Ascending aorta (tissue), 2 donors: ENCODE data around the gene CC2D2A. TPM values are rescaled to one million over a fixed set of nuclear protein-coding genes. Genes with fewer than 3 reads are reported as not detected.

Source experiments
- DNase-seq, 2 donors: peaks; one replicate each; pipeline ENCODE4 v3.0.0-alpha.2; 2019; ENCODE audit warnings: low spot score in 2 of 2
- H3K27ac ChIP-seq, 2 donors: fragments of 200-600 bp; sonication (generic); one replicate each; pipeline ENCODE4 v1.5.1; 2016 to 2017; ENCODE audit warnings: mild to moderate bottlenecking in 1 of 2
- H3K27me3 ChIP-seq: fragments of 200-600 bp; sonication (generic); one replicate; pipeline ENCODE4 v1.5.1; 2017
- H3K36me3 ChIP-seq, 2 donors: fragments of 200-600 bp; sonication (generic); one replicate each; pipeline ENCODE4 v1.5.1; 2016
- H3K4me1 ChIP-seq, 2 donors: fragments of 200-600 bp; sonication (generic); one replicate each; pipeline ENCODE4 v1.5.1; 2016 to 2017; ENCODE audit warnings: mild to moderate bottlenecking in 1 of 2
- H3K4me3 ChIP-seq, 2 donors: fragments of 200-600 bp; sonication (generic); one replicate each; pipeline ENCODE4 v1.5.1; 2016 to 2017; ENCODE audit warnings: mild to moderate bottlenecking in 1 of 2
- H3K9me3 ChIP-seq, 2 donors: fragments of 200-600 bp; sonication (generic); one replicate each; pipeline ENCODE4 v1.5.1; 2016
- intact Hi-C: fragments of 100-400 bp; cut with DNase I; formaldehyde crosslinking; loops from one replicate; pipeline ENCODE4 v1.15.1; 2023
- total RNA-seq: library from RNA; depleted of rRNA; stranded (reverse); fragments of >200 nt; gene quantifications from one replicate; pipeline ENCODE4 v1.1.0, GENCODE V29; 2016
- TF ChIP-seq, protein P1 (sequence below), 3 experiments: fragments of 200-600 bp in 2 of 3; fragments of 450-650 bp in 1 of 3; sonication (generic) in 2 of 3; IDR thresholded peaks; one replicate each; pipeline ENCODE4 v1.5.1; 2016 to 2019; ENCODE audit warnings: antibody characterized with exemption in 3 of 3, mild to moderate bottlenecking in 1 of 3, moderate library complexity in 1 of 3

CC2D2A gene
- total RNA-seq, 1 donor from 2014 or later: 2.8 TPM

DNA sequence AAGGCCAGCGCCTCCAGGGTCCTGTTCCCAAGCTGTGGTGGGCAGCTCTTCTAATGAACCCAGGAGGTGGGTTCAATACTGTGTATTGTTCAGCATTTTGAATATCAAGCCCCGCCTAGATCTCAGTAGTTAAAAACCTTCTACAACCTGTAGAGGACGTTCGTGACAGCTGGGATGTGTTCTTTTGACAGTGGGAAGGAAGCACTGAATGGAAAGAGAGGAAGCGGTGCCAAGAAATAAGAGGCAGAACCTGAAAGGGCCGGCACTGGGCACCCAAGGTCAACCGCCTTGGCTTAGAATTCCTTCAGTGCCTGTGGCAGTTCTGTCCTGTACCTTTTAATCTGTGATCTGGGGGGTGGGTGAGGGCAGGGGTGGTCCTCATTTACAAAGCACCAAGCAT, 73.1 kb downstream of the CC2D2A start:
- Histone ChIP-seq H3K4me1 (no peaks in the 10 kb centered on the region), H3K4me3 (no peak overlapping the region), H3K27ac (no peak overlapping the region), H3K36me3 (peaks cover 9 to 36% of the 10 kb centered on the region in 2 donors), H3K9me3 (no peaks in the 10 kb centered on the region), H3K27me3 (no peaks in the 10 kb centered on the region)
- intact Hi-C loops: no loop called here
- TF ChIP-seq, protein P1, sequence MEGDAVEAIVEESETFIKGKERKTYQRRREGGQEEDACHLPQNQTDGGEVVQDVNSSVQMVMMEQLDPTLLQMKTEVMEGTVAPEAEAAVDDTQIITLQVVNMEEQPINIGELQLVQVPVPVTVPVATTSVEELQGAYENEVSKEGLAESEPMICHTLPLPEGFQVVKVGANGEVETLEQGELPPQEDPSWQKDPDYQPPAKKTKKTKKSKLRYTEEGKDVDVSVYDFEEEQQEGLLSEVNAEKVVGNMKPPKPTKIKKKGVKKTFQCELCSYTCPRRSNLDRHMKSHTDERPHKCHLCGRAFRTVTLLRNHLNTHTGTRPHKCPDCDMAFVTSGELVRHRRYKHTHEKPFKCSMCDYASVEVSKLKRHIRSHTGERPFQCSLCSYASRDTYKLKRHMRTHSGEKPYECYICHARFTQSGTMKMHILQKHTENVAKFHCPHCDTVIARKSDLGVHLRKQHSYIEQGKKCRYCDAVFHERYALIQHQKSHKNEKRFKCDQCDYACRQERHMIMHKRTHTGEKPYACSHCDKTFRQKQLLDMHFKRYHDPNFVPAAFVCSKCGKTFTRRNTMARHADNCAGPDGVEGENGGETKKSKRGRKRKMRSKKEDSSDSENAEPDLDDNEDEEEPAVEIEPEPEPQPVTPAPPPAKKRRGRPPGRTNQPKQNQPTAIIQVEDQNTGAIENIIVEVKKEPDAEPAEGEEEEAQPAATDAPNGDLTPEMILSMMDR (IDR thresholded peaks at IDR 0.05): no peak
- no peak for DNase-seq

DNA sequence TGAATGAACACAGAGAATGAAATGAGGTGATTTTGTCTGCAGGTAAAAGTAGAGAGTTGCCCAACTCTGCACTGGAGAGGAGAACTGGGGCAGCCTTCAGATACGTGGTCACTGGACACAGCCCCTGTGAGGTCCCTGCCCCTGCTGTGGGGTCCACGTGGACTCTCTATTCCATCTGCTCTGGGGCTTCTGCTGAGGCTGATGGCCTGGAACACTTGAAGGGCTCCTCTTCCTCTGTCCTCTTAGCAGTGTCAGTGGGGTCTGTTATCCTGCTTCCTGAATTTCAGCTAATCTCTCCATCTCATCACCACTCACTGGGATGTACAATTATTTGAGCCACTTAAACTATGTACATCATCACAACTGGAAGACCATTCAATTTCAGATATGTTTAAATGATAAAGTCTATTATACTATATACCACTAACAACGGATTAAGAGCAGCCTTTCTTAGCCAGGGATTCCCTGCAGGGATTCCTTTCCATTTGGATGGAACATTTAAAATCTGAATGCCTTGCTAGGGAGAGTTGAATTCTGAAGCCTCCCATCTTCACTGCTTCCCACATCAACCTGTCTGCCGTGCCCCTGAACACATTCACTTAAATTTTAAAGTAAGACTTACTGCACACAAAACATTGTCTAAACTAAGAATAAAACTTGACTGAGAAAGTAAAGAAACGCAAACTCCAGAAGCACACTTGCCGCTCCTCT, 74.0 kb downstream of the CC2D2A start:
- Histone ChIP-seq H3K4me3 (no peak overlapping the region), H3K9me3 (no peaks in the 10 kb centered on the region), H3K27me3 (no peaks in the 10 kb centered on the region), H3K4me1 (no peaks in the 10 kb centered on the region), H3K36me3 (peaks cover 2 to 27% of the 10 kb centered on the region in 2 donors), H3K27ac (no peak overlapping the region)
- intact Hi-C loops: no loop called here
- TF ChIP-seq, protein P1 (IDR thresholded peaks at IDR 0.05): no peak
- DNase-seq: no peak

DNA sequence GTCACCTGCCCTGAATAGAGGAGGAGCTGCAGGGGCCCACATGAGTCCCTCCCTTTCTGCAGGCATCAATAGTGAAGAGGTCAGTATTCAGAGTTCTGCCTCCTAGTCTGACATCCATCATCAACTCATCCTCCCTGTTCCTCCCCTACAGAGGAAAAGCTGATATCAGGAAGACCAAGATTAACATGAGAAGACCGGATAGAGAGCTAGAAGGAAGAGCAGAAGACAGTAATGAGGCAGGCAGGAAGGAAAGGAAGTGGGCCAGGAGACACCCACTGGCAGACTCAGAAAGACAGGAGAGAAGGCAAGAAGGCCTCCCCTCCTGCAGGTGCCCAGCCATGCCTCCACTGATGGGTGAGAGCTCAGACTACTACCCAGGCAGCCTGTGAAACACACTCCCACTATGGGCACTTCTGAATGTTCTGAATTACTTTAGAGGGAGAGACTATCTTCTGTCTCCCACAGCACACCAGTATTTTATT, 74.6 kb downstream of the CC2D2A start:
- no peak overlapping the region for H3K27ac ChIP-seq
- H3K4me3 ChIP-seq: no peak overlapping the region
- H3K36me3 ChIP-seq: peaks cover 2 to 22% of the 10 kb centered on the region in 2 donors
- DNase-seq: no peak
- no peaks in the 10 kb centered on the region for H3K27me3 ChIP-seq
- TF ChIP-seq, protein P1 (IDR thresholded peaks at IDR 0.05): no peak
- intact Hi-C loops: no loop called here
- H3K9me3 ChIP-seq: no peaks in the 10 kb centered on the region
- H3K4me1 ChIP-seq: no peaks in the 10 kb centered on the region

DNA sequence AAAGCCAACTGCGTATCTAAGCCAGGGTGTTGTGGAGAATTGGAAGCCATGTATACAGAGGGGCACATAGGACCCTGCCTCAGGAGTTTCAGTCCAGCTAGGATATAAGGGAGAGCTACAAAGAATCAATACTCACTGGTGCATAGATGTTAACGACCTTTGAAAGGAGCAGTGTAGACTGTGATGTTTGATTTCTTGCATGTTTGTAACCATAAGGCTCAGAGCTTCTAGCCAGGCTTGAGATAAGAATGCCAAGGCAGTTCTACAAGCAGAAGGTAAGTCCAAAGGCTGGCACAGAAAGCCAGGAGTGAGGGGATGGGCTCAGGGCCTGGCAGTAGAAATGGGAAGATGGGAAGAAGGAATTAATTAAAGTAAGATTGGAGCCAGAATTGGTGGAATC, 75.7 kb downstream of the CC2D2A start:
- intact Hi-C loops: no loop called here
- Histone ChIP-seq H3K9me3 (no peaks in the 10 kb centered on the region), H3K27me3 (no peaks in the 10 kb centered on the region), H3K27ac (no peak overlapping the region), H3K36me3 (peaks cover 2 to 20% of the 10 kb centered on the region in 2 donors), H3K4me1 (no peaks in the 10 kb centered on the region), H3K4me3 (no peak overlapping the region)
- no peak for DNase-seq
- TF ChIP-seq, protein P1 (IDR thresholded peaks at IDR 0.05): no peak

DNA sequence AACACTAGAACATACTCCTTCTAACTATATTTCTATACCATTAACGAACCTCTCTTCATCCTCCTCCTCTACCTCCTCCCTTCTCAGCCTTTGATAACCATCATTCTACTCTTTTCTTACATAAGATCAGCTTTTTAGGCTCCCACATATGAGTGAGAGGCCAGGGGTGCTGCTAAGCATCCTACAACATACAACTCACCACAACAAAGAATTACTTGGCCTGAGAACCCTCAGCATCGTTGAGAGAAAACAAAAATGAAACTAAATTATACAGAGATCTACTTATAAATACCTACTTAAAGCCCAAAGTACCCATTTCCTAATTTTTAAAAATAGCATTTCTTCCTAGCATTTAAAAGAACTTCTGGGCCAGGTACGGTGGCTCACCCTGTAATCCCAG, 77.7 kb downstream of the CC2D2A start:
- Histone ChIP-seq H3K4me1 (no peaks in the 10 kb centered on the region), H3K9me3 (no peaks in the 10 kb centered on the region), H3K27ac (no peak overlapping the region), H3K4me3 (no peak overlapping the region), H3K36me3 (no peaks in the 10 kb centered on the region), H3K27me3 (no peaks in the 10 kb centered on the region)
- TF ChIP-seq, protein P1 (IDR thresholded peaks at IDR 0.05): no peak
- intact Hi-C loops: no loop called here
- no peak for DNase-seq
